ENCODE measurements around the gene PRDM16. TPM values are rescaled to one million over a fixed set of nuclear protein-coding genes. Genes with fewer than 3 reads are reported as not detected.

PRDM16 gene
- total and polyA plus RNA-seq, 2 experiments from 2014 or later, result 0.14 to 0.16 TPM

DNA sequence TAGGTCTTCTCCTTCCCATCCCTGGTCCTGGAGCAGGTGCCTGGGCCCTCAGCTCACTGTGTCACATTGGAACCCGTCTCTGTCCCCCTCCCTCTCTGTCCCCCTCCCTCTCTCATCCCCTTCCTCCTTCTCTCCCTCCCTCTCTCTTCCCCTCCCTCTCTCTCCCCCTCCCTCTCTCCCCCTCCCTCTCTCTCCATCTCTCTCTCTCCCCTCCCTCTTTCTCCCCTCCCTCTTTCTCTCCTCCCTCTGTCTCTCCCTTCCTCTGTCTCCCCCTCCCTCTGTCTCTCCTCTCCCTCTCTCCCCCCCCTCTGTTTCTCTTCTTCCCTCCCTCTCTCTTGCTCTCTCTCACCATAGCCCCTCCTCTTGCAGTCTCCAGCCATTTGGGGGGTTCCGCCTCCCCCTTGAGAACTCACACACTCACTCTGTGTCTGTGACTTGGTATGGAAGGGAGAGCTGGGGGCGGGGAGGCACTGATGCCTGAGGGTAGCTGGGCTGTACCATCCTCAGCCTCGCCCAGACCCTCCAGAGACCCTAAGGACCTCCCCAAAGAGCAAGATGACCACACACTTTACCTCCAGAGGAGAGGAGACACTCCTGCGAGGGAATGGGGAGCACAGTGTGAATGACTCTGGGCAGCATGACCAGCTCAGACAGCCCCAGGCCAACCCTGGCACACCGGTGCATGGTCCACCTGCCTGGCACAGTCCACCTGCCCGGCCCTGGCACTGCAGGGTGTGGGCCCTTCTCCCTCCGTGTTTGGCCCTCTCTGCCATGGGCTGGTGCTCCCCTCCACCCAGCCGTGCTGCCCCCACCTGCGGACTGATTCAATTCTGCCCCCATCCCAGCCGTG lies 282.7 kb downstream of the PRDM16 start:
- Mint-ChIP-seq H3K4me1 (peaks cover 24% of the 10 kb centered on the region), H3K4me3 (peak overlapping the region; percentile 63; the same call in 2 of the 3 replicates), H3K36me3 (ENCODE audit: low read depth) (no peaks in the 10 kb centered on the region), H3K9me3 (no peaks in the 10 kb centered on the region), H3K27me3 (ENCODE audit: insufficient read depth, low read depth, poor library complexity) (peaks cover 19% of the 10 kb centered on the region), H3K27ac (no peak overlapping the region)
- H3K79me2 ChIP-seq (replicated peaks; ENCODE audit: insufficient read depth), result no peaks in the 10 kb centered on the region
- ATAC-seq (no peak; the same call in 2 of the 3 replicates), DNase-seq (ENCODE audit: low spot score) (no peak)
- no peaks in the 10 kb centered on the region for H3K9me2 ChIP-seq (ENCODE audit: insufficient read depth)
- H3K4me1 ChIP-seq (ENCODE audit: insufficient read depth), result peaks cover 9% of the 10 kb centered on the region
- H3K27ac ChIP-seq (ENCODE audit: low read depth), result no peak overlapping the region
- H3K36me3 ChIP-seq (ENCODE audit: insufficient read depth), result no peaks in the 10 kb centered on the region
- H3K4me2 ChIP-seq, result peak overlapping the region; percentile 67
- no peaks in the 10 kb centered on the region for H3K27me3 ChIP-seq (ENCODE audit: insufficient read depth)
- TF ChIP-seq CREB1 (CRISPR knock-in tag; IDR thresholded peaks at IDR 0.05; ENCODE audit: low read depth) (no peak), CTCF (conservative IDR thresholded peaks at IDR 0.05; ENCODE audit: low read depth in 2 of 2) (no peak), JUNB (IDR thresholded peaks at IDR 0.05; ENCODE audit: unreplicated experiment) (no peak), EZH2 (IDR thresholded peaks at IDR 0.05; ENCODE audit: low read depth, unreplicated experiment) (no peak), STAT1 (IDR thresholded peaks at IDR 0.05; ENCODE audit: unreplicated experiment) (no peak), POLR2AphosphoS5 (IDR thresholded peaks at IDR 0.05; ENCODE audit: low read depth) (no peak), ZNF114 (CRISPR knock-in tag; IDR thresholded peaks at IDR 0.05) (no peak), NANOG (IDR thresholded peaks at IDR 0.05; ENCODE audit: borderline replicate concordance) (no peak), REST (IDR thresholded peaks at IDR 0.05; ENCODE audit: unreplicated experiment) (no peak), ZNF462 (CRISPR knock-in tag; IDR thresholded peaks at IDR 0.05) (no peak), ZNF331 (CRISPR knock-in tag; IDR thresholded peaks at IDR 0.05; ENCODE audit: low read depth) (no peak), EZH2phosphoT487 (IDR thresholded peaks at IDR 0.05; ENCODE audit: unreplicated experiment) (no peak)
- TF ChIP-seq, protein P1, sequence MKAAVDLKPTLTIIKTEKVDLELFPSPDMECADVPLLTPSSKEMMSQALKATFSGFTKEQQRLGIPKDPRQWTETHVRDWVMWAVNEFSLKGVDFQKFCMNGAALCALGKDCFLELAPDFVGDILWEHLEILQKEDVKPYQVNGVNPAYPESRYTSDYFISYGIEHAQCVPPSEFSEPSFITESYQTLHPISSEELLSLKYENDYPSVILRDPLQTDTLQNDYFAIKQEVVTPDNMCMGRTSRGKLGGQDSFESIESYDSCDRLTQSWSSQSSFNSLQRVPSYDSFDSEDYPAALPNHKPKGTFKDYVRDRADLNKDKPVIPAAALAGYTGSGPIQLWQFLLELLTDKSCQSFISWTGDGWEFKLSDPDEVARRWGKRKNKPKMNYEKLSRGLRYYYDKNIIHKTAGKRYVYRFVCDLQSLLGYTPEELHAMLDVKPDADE (IDR thresholded peaks at IDR 0.05), result no peak
- H4K20me1 ChIP-seq (replicated peaks; ENCODE audit: insufficient read depth), result no peaks in the 10 kb centered on the region
- H2AFZ ChIP-seq, result 0 out of 2 replicates have a peak overlapping the region, but pooled peaks have one; percentile 57
- H3F3A ChIP-seq (replicated peaks; ENCODE audit: low read depth), result no peaks in the 10 kb centered on the region
- H3K4me3 ChIP-seq, result peak overlapping the region; percentile 42; the same call in 1 of the 2 replicates

Data from GM23338 (cell line).